Breast epithelium (tissue), 3 donors: ENCODE results near the gene THBS4.

Experiments used
- POLR2AphosphoS5 ChIP-seq, 3 donors: sonication (generic); formaldehyde crosslinking; IDR thresholded peaks; one replicate each; pipeline ENCODE4 v1.6.1; 2017; ENCODE audit warnings: antibody characterized with exemption in 3 of 3
- TF ChIP-seq, protein P1 (sequence below), 3 donors: fragments of 450-650 bp; IDR thresholded peaks; one replicate each; pipeline ENCODE4 v1.5.1; 2016 to 2017; ENCODE audit warnings: antibody characterized with exemption in 3 of 3, mild to moderate bottlenecking in 3 of 3, moderate library complexity in 3 of 3

DNA sequence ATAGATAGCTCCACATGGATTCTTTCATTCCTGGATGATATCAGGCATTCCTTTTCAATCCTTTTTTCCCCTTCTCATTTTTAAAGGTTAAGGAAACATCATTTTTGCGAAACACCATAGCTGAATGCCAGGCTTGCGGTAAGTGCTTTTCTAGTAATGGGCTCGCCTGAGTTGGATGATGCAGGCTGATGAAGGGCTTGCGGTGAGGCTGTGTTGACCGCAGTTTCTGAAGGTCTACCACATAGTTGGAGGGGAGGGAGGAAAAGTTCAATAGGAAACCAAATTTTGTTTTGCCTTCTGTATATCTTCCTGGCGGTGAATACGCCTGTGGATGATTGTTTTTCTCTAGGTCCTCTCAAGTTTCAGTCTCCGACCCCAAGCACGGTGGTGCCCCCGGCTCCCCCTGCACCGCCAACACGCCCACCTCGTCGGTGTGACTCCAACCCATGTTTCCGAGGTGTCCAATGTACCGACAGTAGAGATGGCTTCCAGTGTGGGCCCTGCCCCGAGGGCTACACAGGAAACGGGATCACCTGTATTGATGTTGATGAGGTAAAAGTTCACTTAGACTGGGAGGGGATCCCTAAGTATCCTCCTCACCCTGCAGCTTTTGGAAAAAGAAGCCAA is 24.3 kb downstream of the THBS4 start:
- TF ChIP-seq, protein P1, sequence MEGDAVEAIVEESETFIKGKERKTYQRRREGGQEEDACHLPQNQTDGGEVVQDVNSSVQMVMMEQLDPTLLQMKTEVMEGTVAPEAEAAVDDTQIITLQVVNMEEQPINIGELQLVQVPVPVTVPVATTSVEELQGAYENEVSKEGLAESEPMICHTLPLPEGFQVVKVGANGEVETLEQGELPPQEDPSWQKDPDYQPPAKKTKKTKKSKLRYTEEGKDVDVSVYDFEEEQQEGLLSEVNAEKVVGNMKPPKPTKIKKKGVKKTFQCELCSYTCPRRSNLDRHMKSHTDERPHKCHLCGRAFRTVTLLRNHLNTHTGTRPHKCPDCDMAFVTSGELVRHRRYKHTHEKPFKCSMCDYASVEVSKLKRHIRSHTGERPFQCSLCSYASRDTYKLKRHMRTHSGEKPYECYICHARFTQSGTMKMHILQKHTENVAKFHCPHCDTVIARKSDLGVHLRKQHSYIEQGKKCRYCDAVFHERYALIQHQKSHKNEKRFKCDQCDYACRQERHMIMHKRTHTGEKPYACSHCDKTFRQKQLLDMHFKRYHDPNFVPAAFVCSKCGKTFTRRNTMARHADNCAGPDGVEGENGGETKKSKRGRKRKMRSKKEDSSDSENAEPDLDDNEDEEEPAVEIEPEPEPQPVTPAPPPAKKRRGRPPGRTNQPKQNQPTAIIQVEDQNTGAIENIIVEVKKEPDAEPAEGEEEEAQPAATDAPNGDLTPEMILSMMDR (IDR thresholded peaks at IDR 0.05): no peak
- TF ChIP-seq POLR2AphosphoS5 (IDR thresholded peaks at IDR 0.05): no peak
